ENCODE measurements around the gene ZSCAN1. TPM values are rescaled to one million over a fixed set of nuclear protein-coding genes. Genes with fewer than 3 reads are reported as not detected.

ZSCAN1 gene
- polyA plus RNA-seq, 5 donors, result 1.1 to 2.7 (median 2.3) TPM

DNA sequence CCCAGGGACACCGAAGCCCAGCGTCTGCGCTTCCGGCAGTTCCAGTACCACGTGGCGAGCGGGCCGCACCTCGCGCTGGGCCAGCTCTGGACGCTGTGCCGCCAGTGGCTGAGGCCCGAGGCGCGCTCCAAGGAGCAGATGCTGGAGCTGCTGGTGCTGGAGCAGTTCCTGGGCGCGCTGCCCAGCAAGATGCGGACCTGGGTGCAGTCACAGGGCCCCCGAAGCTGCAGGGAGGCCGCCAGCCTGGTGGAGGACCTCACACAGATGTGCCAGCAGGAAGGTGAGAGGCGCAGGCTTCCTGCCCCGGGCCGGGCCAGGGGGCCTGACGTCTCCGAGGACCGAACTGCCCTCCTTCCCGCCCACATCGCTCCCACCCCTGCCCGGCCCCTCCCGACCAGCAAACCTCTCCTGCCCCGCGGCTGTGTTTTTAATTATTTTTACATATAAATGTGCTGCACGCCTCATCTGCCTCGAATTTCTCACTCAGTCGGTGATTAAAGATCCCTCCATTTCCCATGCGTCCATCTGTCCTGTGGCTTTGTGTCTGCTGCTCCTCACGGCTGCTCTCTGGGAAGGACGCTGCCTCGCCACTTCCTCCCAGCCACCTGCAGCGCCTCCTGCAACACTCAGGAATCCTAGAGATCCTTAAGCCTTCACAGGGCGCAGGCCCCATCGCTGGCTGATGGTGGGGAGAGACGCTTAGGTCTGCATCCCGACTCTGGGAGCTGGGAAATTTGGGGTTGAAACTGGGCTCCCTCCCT lies 4.3 kb downstream of the ZSCAN1 start:
- DNase-seq, result peak in 1 of 2 donors; percentile 58

DNA sequence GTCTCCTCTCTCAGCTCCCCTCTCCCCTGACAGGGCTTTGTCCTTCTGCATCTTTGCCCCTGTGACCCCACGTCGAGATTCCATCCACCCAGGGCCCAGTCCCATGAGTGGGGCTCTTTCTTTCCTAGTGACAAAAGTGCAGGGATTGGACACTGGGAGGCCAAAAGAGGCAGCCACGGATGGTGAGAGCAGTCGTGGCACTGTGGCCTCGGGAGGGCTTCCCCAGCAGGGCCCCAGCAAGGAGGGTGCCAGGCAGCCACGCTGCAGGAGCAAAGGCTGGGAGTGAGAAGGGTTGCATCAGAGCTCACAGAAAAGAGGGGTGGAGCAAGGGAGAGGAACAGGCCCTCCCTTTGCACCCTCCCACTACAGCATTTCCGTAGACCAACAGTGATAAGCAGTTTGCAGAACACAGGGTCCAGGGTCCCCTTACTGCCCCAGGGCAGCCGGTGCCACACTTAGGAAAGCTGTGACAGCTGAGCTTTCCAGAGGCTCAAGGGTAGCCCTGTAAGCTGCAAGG lies 4.9 kb downstream of the ZSCAN1 start:
- peak in 1 of 2 donors; percentile 34 for DNase-seq

DNA sequence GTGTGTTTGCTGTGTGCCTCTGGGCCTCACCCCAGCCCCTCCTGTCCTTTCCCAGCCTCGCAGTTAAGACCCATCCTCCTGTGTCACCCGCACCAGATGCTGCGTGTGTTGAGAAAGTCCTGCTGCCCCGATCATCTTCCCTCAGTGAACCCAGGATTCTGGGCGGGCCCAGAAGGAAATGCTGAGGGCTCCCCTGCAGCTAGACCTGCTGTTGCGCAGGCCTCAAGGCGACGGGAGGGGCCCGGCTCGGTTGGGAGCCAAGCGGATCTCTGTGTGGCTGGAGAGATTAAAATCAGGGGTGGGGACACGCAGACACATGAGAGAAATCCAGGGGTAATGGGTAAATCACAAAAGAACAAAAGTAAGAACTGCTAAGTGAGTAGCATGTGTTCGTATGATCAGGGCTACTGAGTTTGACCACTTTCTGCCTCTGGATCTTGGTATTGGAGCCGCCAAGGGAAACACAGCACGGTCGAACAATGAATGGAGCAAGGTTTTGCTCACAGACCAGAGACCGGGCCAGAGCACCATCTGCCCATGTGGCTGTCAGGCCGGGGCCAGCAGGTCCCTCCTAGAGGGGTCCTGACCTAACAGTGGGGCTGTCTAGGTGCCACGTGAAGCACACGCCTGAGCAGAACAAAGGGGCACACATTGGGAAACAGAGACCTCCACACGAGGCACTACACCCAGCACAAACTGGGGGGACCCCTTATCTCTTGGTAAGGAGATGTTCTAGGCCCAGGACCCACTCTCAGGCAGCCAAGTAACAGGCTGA lies 7.1 kb downstream of the ZSCAN1 start:
- no peak for DNase-seq

DNA sequence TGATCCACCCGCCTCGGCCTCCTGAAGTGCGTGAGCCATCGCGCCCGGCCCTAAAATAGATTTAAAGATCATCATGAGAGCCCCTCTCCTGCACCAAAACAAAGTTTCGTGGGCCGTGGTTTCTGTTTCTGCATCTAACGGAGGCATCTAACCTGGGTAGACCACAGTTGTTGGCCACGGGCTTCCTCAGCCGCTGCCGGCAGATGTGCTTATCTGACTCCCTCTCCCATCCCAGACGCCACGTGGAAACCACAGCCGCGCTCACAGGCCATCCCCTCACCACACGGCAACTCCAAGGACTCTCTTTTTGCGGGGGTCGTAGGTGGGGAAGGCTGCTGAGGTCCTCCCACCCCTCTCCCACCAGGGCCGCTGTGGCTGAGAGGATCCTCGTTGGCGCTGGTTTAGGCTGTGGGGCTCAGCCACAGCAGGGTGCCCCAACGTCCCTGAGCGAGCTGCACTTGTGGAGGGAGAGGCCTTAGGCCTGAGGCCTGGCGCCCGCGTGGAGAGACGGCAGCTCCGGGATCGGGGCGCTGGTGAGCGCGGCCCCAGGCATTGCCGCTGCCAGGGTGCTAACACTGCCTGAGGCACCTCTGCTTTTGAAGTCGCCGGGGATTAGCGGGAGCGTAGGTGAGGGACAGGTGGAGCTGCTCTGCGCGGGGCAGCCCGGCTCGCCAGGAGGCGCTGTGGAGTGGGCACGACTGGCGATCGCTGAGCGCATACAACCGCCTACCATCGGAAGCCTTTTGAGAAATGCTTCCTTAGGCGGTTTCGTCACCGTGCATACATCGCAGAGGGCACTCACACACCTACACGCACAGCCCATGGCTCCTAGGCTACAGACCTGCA lies 8.9 kb downstream of the ZSCAN1 start:
- DNase-seq, result peak in 1 of 2 donors; percentile 9

DNA sequence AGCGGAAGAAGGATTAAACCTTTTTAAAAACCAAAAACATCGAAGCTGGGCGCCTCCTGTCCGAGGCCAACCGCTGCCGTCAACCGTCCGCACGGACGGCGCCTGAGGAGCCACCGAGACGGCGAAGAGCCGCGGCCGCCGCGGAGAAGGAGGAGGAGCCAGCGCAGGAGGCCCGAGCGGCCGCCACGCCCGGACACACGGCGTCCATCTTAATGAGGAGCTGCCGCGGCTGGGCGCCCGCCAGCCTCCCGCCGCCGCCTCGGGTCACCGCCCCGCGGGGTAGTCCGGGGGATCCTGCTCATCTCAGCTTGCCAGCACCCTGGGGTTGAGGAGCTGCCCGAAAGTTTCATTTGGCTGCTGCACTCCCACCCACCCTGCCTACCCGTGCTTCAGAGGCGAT lies 10.6 kb downstream of the ZSCAN1 start:
- DNase-seq, result no peak

DNA sequence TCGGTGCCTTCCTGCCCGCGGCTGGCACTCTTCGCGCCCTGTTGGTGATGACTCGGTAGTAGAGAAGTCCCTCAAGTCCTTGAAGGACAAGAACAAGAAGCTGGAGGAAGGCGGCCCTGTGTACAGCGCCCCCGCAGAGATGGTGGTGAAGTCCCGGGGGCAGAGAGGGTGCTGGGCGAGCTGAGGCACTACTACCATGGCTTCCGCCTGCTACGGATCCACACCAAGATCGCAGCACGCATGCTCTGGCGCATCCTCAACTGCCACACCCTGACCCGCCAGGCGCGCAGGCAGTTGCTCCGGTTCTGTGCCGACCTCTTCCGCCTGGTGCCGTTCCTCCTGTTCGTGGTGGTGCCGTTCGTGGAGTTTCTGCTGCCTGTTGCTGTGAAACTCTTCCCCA lies 11.1 kb downstream of the ZSCAN1 start:
- no peak for DNase-seq

DNA sequence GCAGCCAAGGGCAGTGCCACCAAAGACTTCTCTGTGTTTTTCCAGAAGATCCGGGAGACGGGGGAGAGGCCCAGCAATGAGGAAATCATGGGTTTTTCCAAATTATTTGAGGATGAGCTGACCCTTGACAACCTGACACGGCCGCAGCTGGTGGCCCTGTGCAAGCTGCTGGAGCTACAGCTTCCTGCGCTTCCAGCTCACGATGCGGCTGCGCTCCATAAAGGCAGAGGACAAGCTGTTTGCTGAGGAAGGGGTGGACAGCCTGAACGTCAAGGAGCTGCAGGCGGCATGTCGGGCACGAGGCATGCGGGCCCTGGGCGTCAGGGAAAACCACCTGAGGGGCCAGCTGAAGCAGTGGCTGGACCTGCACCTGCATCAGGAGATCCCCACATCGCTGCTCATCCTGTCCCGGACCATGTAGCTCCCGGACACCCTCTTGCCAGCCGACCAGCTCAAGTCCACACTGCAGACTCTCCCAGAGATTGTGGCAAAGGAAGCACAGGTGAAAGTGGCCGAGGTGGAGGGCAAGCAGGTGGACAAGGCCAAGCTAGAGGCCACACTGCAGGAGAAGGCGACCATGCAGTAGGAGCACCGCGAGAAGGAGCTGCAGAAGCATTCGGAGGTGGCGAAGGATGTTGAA lies 11.7 kb downstream of the ZSCAN1 start:
- no peak for DNase-seq

DNA sequence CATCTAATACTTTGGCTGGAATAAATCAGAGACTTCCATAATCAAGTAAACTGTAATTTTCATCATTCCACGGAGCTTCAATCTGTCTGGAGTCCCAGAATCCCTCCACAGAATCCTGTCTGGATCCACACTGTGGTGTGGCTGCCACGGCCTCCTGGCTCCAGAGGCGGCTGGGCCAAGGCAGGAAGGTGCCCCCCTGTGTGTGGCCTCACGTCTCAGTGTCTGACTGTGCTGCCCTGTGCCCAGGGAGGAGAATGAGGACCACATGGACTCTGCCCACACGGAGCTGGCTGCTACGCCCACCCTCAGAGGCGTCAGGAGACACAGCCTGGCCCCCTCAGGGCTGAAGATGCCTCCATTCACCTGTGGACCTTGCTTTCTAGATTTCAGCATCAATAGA lies 13.0 kb downstream of the ZSCAN1 start:
- no peak for DNase-seq

DNA sequence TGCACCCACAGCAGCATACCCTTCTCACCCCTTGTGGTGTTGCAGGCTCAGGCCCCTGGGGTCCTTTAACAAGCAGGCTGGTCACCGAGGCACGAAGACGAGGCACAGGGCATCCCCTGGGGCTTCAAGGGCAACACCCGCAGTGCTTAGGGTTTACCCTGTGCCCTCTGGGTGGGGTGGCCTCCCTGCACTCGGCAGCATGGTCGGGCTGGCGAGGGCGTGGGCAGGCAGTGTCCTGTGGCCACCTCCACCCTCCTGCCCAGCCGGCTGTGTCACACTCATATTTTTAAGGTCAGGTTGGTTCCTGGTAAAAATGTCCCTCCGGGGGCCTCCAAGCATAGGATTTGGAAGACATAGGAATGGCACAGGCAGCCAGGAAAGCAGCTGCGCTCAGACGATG lies 13.8 kb downstream of the ZSCAN1 start:
- no peak for DNase-seq

DNA sequence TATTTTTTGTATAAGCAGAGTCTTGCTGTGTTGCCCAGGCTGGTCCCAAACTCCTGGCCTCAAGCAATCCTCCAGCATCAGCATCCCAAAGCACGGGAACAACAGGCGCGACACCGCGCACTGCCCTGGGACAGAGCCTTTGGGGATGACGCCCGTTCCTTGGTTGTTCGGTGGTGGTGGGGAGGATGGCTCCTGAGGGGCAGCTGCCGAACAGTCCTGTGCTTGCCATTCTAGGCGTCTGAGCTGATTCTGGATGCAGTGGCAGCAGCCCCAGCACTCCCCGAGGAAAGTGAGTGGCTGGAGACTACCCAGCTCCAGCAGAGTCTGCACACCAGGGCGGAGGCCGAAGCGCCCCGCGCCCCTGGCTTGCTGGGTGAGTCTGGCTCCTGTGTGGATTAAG lies 18.4 kb downstream of the ZSCAN1 start:
- DNase-seq, result no peak

DNA sequence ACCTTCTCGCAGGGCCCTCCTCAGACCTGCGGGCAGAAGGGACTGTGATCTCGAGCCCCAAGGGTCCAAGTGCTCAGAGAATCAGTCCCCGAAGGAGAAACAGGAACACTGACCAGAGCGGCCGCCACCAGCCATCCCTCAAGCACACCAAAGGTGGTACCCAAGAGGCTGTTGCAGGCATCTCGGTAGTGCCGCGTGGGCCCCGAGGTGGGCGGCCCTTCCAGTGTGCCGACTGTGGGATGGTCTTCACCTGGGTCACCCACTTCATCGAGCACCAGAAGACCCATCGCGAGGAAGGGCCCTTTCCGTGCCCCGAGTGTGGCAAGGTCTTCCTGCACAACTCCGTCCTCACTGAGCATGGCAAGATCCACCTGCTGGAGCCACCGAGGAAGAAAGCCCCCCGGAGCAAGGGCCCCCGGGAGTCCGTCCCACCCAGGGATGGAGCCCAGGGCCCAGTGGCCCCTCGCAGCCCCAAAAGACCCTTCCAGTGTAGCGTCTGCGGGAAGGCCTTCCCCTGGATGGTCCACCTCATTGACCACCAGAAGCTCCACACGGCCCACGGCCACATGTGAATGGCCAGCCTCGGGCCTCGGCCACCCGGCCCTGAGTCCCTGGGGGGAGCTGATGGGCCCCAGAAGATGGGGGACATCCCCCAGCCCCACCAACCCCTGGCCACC lies 19.8 kb downstream of the ZSCAN1 start:
- no peak for DNase-seq

DNA sequence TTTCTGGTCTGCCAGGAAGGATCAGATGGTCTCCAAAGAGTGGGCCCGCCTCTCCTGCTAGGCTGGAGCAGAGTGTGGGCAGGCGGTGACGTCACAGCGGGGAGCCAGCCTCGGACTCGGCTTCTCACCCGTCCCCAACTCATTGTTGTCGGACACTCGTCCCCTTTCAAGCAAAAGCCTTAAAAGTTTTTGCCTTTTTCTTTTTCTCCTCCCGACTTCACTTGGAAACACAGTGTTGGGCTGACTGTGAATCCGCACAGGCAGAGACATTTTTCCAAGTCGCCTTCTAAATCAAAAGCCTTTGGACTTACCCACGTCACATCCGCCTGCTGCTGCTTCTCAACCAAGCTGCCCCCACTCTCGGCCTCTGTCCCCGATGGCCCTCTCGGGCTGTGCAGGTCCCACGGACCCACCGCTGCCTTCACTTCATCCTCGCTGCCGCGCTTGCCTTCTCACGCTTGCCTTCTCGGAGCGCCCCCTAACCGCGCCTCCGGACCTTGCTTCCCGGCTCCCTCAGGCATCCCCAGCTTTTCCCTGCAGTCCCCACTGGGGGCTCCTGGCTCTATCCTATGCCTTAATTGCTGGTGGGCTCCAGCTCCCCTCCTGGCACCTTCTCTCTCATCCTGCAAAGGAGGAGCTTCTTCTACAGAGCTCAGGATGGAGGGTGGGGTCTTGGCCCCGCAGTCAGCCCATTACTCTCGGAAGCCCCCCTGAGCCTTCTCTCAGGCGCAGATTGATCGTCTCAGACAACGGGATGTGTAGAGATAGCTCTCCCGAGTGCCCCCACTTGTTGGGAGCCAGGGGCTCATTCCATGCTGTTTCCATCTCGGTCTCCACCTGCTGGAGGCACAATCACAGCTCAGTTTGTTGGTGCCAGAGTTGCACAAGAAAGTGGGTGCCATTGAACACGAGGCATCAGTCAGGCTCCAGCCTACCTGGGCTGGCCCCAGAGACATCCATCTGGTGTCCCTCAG lies 21.4 kb downstream of the ZSCAN1 start:
- DNase-seq, result peak; percentile 77 to 78

DNA sequence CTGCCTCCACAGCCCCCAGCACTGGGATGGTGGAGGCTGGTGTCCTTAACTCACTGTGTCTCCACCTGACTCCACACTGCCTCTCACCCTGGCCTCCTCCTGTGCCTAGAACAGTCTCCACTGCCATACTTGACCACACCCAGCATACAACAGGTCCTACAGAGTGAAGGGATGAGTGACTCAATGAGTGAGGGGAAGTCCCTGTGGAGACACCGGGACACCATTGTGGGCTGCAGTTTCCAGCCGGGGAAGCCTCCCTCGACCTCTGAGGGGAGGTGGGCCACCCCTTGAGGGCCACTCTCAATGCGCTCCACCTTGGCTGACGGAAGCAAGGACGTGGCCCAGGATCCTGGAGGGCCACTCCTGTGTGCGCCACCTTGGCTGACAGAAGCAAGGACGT lies 22.4 kb downstream of the ZSCAN1 start:
- DNase-seq, result no peak

DNA sequence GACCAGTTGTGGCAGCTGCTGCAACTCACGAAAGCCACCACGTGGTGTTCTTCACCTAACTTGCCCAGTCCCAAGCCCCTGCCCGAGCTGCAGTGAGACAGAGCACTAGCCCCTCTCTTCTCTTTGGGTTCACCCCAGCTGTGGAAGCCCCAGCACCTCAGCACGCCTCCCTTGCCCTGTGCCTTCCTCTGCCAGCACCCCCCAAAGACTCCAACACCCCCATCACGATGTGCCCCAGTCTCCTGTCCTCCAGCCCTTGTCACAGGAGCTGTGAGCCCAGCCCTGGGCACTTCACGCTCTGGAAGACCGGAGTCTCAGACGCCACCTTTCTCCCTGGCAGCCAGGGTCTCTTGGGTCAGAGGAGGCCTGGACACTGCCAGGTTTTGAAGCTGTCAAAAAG lies 23.0 kb downstream of the ZSCAN1 start:
- DNase-seq, result no peak

DNA sequence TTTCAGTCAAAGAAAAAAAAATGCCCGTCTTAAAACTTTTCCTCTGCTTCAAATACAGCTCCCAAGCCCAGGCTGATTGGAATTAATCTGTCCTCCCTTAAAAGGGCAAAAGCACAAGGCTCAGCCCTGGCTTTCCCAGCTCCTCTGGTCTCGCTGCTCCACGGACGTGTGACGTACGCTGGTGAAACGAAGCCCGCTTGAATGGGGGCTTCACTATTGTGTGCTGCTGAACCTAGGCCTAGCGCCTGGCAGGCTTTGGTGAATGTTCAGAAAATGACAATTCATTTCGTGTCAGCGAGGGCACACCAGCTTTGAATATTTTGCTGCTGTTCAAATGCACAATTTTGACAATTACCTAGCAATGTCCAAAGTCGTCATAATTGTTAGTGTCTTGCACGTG lies 24.6 kb downstream of the ZSCAN1 start:
- no peak for DNase-seq

DNA sequence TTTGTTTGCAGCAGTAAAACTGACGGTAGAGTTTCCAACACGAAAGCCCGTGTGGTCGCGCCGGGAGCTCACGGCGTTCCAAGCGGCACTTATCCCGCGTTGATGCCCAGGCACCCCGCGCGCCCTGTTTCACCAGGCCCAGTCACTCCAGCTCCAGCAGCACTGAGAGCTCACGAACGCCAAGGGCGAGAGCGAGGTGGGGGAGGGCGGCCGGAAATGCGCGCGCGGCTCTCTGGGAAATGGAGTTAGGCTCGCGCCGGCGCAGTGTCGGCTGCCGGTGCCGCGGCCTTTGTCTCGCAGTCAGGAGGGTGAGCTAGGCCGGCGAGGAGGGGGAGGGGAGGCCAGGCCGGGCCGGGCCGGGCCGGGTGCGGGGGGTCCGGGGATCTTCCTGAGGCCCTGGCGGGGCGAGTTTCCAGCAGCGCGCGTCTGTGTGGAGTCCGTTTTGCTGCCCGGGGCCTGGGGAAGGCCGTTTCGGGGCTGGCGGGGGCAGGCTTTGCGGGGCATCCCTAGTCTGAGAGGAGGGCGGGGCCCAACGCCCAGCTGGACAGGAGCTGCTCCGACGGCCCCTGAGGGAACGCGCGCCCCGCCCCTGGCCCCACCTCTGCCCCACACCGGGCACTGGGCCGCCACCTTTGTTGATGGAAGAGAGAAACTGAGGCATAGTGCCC lies 25.3 kb downstream of the ZSCAN1 start, which contains the start of gene ZNF135:
ZNF135 (plus strand) TSS at position 280 of the 668 bp plus-strand sequence. CDS start 721 bp downstream, outside the sequence.
- peak; percentile 93 to 94 for DNase-seq

DNA sequence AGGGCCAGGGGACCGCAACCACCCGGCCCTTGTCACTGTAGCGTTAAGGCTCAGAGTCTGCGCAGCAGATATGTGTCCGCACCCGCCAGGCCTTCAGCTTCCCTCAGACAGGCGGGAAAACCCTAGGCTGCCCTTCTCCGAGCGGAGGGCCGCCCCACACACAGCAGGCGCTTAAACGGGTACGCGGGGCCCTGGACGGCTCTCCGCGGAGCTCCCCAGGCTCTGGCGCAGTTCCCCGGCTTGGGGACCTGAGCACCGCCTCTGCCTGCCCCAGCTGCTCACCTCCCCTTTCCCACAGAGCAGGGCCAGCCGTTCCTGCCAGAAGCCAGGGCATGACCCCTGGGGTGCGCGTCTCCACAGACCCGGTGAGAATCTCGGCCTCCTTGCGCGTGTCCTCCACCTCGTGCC lies 25.9 kb downstream of the ZSCAN1 start:
- no peak for DNase-seq

DNA sequence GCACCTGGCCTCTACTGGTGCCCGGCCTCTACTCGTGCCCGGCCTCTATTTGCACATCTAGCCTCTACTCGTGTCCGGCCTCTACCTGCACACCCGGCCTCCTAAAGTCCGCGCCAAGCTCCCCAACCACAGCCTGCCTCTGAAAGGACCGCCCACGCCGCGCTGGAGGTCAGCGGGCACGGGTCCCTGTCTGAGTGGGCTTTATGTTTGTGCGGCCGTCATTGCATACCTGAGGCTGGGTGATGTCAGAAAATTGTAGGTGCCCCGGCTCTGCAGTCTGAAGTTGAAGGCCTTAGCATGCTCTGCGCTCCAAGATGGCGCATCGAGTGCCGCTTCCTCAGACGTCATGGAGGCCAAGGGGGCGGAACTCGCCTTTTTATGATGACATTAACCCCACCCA lies 26.4 kb downstream of the ZSCAN1 start:
- no peak for DNase-seq

DNA sequence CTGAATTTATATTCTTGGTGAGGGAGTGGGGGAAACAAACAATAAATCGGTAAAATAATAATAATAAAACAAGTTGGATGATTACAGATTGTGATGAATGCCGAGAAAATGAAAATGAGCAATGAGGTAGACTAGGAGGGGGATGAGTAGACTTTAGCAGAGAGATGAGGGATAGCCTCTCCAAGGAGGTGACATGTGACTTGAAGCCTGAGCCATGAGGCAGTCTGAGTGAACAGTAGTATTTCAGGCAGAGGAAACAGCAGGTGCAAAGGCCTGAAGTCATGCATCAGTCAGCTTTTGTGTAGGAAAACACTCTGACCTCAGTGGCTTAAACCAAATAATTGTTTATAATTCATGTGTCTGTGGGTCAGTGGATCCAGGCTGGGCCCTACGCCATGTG lies 29.9 kb downstream of the ZSCAN1 start:
- DNase-seq, result no peak
